HG02970 (cell line): ENCODE measurements around the gene HRH4.
A peak's percentile ranks its signal among the peaks of the same experiment; 100 is the strongest.

Experiments used
- ATAC-seq: cut with Tn5 transposase; IDR thresholded peaks from one replicate; pipeline ENCODE4 v1.9.1; 2021; ENCODE audit warnings: mild to moderate bottlenecking, moderate library complexity, moderate number of reproducible peaks; ENCODE audit not compliant: unreplicated experiment, low FRiP score

HRH4 gene

DNA sequence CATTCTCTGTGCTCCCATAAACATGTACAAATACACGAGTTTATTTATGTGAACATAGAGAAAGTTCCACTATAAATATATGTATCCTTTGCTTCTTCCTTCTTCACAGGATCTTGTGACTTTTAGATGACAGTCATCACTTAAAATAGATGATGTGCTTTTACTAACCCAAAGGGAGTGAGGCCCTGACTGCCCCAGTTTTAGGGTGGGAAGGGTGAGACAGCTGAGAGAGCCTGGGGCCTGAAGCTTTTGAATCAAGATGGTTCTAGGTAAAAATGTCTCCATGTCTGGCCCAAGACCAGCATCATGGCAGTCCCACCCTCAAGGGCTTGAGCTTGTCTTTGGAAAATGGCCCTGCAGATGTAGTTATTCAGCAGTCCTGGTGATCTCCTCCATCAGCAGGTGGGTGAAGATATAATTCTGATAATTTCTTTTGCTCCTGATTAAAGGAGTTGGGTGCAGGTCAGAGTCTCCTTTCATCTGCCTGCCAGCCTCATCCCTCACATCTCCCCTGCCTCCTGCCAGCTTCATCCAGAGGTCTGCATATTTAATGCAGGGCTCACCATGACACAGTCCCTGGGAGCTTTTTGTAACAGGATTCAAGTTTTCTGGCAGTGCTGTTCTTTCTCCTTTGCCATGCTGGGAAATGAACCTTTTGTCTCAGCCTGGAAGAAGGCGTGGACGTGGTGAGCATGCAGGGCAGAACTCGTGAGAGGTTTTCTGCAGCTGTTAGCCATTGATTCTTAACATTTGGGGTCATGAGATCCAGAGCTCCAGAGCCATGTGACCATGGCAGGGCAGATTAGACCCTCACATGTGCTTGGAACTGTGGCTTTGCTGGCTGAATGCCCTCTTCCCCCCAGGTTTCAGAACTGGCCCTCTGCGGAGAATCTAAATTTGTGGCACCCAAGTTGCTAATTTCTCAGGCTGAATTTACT is 2.7 kb downstream of the HRH4 start:
- no peak for ATAC-seq

DNA sequence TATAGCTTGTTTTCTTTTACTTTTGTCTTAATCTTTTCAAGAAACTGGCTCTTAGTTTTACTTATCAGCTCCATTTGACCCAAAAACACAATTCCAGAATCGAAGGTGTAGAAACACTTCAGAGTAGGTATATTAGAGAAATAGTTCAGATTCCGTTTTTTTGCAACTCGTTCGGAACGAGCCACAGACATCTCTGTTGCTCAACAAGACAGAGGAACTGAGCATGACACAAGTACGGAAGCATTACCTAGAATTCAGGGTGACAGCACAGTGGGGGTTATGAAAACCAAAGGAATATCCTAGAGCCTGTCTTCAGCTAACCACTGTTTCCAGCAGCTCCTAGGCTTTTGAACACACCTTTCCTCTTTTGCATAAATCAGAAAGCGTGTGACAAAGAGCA is 5.0 kb downstream of the HRH4 start:
- ATAC-seq: no peak

DNA sequence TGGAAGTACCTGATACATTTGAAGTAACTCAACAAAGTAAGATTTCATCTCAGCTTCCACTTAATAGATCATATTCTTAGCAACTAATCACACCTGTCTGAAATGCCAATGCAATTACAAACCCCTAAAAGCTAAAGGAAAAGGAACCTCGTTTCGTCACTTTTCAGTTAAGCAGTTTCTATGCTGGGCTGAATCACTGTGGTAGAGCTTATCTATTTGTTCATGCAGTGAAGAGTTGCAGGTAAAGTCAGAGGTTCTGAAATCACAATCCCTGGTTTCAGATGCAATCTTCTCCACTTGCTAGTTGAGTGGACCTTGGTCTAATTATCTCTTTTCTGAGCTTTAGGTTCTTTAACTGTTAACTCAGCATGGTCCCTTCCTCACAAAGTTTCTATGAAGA is 6.3 kb downstream of the HRH4 start:
- no peak for ATAC-seq

DNA sequence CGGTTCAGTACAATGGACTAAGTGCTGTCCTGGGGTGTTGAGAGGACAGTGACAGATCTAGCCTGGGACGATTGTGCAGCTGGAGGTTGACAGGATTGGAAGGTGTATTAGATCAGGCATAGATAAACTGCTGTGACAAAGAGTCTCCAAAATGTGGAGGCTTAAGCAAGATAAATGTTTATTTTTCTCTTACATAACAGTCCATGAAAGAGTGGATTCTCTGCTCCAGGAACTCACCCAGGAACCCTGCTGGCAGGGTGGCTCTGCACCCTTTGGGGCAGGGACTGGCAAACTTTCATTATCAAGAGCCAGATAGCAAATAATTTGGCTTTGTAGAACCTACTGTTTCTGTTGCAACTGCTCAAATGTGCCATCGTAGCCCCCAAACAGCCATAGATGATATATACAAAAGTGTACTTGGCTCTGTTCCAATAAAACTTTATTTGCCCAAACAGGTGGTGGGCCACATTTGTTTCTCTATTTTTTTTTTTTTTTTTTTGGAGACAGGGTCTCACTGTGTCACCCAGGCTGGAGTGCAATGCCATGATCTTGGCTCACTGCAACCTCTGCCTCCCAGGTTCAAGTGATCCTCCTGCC is 9.7 kb downstream of the HRH4 start:
- no peak for ATAC-seq

DNA sequence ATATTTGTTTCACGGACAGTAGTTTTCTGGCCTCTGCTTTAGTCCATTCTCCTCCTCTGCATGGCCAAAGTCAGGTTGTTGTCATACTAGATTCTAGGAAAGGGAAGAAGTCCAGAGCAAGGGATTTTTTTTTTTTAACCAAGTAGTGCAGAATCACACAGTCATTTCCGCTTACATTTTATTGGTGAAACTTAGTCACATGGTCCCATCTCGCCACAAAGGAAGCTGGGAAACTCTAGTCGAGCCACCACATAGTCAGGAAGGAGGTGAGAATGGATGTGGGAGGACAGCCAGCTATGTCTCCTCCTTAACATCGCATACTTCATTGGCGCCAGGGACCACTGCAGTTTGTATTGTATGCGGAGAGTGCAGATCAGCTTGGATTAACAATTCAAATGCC is 10.4 kb downstream of the HRH4 start:
- no peak for ATAC-seq

DNA sequence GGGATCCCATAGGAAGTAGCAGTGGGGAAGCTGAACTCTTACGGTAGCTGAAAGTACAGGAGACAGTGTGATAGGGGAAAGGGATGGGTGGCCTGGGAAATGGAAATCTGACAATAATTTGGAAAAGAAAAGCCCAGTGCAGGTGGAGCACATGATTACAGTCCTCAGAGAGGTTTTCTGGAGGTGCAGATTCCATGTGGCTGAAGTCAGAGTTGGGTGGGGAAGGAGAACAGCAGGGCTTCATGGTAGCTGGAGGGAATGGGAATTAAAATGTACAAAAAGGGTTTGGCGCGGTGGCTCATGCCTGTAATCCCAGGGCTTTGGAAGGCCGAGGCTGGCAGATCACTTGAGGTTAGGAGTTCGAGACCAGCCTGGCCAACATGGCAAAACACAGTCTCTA is 12.2 kb downstream of the HRH4 start:
- no peak for ATAC-seq

DNA sequence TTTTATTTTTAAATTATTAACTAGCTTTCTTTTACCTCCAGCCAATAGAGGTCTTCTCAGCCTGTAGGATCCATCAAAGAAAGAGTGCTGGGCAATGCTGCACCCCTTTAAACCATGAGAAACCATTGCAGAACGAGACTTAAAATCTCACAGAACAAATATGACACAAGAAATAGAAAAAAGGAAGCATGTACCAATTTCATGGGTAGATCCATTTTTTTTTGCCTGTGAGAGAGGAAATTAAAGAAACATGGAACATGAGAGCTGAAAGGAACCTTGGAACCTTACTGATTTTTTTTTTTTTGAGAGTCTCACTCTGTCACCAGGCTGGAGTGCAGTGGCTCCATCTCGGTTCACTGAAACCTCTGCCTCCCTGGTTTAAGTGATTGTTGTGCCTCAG is 14.0 kb downstream of the HRH4 start:
- ATAC-seq: no peak

DNA sequence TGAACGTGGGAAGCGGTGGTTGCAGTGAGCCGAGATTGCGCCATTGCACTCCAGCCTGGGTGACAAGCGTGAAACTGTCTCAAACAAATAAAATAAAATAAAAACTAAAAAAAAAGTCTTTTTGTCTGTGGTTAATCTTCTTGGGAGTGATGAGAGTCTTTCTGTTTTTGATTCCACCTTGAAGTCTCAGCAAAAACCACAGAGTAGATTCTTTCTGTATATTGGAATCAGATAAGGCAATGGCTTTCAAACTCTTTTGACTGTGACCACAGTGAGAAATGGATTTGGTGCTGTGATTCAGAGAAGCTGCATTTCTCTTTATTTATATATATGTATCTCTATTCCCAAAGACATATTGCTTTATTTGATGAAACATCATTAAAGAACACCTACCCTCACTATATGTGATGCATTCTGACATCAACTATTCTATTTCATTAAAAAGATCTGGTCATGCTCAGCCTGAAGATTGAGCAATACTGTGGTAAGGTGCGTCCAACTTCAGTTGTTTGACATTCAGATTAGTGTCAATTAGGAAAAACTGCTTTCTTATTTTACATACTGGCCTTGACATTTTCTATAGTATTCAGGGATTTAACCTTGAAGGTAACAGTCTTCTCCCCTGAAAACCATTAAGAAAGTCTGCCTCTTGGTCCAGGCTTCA is 15.6 kb downstream of the HRH4 start:
- no peak for ATAC-seq

DNA sequence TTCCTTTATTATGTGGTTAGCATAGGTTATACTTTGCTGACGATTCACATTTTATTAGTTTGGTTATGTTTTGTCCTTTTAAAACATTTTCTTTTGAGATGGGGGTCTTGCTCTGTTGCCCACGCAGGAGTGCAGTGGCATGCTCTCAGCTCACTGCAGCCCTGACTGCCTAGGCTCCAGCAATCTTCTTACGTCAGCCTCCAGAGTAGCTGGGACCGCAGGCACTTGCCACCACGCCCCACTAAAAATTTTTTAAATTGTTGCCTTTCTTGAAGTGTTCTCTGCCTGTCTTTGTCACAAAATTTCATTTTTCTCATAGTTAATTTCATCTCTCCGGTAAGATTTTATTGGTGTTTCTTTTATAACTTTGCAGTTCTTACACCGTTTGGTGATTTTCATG is 18.9 kb downstream of the HRH4 start:
- ATAC-seq: no peak

DNA sequence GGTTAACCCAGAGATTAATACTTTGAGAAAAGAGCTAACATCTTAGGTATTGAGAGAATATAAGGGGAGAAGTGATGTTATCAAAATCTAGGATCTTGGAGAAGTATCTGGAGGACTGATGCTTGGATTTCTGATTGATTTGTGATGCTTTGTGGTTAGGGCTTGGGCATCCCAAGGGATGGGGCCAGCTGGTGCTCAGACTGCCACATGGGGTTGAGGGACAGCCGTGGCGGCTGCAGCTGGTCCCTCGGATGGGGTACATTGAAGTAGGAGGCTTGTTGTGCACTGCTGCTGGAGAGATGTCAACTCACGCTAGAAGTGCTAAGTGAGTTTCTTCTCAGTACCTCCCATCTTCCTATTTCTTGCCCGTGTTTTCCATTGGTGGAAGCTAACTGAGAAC is 22.4 kb downstream of the HRH4 start:
- no peak for ATAC-seq

DNA sequence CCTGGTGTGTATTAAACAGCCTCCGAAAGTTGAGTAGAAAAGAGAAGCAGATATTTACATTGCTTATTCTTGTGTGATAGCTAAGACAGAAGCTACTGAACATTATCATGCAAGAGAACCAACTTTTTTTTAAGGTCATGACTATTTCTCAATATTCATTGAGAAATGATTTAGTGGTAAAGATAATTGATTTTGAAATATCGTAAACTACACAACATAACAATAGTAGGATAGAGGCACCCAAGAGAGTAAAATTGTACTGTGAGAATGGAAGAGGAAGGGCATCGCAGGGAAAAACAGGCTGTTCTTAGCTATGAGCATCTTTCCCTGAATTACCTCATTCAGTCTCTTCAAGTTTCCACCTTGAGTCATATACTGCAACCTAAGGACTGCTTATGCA is 25.2 kb downstream of the HRH4 start:
- ATAC-seq: no peak

DNA sequence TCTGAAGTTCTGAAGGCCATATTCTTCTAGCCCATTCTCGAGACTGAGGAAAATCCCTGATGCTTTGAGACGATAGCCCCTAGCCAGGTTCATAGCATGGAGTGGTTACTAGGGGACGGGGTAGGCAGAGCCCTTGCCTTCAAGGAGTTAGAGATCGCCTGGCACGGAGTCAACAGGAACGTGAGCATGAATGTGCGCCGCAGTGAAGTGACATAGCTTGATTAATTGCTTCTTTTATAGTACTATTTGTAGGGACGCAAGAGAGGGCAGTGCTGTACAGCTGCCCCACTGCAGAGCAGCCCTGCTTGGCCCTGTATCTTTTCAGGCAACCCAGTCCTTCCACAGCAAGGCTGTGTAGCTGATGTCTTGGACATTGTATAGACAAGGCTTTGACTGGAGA is 26.2 kb downstream of the HRH4 start:
- no peak for ATAC-seq

DNA sequence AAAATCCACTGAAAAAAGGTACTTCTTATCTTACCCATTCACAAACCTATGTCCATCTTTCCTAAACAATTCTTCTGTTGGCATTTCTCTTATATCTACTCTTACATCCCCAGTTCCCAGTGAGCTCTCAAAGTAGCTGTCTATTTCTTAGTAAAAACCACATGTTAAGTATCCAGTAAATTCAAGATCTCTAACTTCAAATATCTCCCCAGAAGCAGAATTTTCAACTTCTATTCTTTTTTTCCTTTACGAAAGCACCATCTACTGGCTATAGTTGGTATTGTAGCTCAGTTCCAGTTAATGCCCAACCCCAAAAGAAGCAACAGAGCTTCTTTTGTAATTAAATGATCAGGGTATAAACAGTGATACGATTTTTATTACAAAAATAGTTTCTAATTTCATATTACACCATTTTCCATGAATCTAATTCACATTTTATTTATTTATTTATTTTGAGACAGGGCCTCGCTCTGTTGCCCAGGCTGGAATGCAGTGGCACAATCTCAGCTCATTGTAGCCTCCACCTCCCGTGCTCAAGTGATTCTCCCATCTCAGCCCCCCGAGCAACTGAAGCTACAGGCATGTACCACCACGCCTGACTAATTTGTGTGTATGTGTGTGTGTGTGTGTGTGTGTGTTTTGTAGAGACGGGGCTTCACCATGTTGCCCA is 28.5 kb downstream of the HRH4 start:
- ATAC-seq: no peak

DNA sequence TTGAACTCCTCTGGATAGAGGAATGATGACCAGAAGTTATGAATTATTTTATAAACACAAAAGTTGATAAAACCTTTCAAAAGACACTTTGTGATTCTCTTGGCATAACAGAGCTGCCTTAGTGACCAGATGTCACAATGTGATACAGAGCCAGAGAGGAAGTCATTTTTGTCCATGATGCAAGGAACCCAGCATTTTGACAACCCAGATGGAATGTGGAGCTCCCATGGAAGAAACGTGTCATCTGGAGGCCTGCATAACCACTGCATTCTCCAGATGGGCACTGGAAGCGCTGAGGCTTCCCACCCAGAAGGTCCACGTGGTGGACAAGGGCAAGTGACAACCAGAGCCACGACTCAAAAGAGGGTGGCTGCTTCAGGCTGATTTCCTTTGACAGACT is 30.1 kb downstream of the HRH4 start:
- ATAC-seq: no peak

DNA sequence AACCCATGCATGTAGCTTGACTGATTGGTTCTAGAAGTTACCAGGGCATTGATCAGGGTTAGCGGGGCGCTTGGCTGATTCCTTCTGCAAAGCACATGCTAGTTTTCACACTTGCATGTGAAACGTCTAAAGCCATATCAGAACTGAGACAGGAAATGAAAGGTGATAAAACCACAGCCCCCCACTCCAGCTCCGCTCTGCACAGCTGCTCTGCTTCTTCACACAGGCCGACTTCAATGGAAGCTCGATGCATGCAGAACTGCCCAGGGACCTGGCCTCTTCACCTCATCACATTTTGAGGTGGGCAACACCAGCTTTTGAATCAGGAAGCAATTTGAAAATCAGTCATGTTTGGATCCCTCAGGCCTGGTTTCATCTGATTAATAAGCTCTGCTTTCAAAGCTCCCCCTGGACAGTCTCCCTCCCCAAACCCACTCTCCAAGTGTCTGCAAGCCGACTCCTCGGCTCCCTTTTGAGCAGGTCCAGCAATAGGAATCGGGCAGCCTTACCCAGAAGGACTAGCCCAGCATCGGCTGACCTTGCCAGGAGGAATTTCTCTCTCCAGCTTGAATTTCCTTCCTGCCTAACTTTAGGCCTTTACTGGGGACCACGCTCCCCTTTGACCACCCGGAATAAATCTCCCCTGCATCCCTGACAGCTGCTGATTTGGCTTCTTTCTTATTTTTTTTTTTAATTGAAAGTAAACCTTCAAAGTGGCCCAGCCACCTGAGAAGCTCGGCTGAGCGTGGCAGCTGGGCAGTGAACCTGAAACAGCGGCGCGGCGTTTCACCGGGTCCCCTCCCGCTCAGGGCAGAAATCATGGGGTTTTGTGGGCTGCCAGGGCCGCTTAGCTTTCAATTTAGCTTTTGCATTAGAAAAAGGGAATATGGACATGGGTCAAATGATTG is 31.7 kb downstream of the HRH4 start:
- peak; percentile 58 for ATAC-seq

DNA sequence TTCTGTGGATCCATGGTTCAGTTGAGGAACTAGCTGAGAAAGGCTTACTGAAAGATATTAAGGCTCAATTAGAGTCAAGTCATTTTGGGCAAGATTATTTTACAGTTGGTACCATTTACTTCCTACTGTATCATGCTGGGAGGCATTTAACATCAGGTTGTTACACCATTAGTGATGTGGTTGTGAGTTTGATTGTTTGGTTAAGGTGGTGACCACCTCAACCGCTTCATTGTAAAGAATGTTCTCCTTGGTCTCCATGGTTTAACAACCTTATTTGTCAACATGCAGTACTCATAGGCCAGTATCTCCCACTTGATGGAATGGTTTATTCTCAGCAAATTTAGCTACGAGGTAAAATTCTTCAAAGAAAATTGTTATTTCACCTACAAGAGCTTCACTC is 34.1 kb downstream of the HRH4 start:
- no peak for ATAC-seq

DNA sequence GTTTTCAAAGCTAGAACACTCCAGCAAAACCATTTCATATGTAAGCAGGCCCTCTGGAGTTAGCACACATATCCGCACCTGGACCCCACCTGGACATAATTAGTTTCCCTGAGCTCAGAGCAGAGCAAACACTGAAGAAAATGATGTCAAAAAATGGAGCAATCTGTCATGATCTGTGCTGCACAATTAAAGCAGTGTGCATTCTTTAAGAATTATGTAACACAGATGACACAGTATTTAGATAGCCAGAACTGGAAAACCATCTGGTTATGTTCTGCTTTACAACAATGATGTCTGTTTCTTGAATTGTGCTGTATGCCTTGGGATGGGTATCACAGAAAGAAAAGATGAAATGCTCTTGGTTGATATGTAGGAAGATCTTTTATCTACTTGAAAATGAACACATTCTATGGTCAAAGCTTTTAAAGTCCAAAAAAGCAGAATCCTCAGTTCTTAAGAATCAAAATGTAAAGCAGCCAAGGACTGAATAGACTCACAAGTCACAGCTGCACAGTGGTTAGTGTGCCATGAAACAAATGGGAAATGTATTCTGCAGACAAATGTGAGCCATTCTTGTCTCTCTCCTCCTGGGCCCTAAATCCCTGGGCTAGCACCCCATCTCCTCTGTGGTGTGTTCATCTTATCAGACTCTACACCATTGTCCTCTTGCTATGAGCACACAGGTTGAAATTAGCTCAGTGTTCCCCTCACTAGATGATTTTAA is 36.8 kb downstream of the HRH4 start:
- ATAC-seq: no peak

DNA sequence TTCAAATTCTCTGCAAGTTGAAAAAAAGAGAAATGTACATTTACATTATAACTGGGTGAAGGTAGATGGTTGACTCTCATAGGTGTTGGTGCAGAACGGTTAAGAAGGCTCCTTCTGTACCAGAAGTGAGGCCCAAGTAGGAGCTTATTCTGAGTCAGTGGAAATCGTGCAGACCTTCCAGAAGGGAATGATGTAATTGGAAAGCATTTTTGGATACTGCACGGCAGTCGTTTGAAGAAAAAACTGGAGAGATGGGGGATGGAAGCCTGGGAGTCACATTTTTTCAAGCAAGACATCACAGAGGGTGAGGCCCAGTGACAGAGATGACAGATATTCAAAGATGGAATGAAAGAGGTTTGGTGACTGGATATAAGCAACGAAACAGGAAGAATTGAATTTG is 39.4 kb downstream of the HRH4 start:
- no peak for ATAC-seq

DNA sequence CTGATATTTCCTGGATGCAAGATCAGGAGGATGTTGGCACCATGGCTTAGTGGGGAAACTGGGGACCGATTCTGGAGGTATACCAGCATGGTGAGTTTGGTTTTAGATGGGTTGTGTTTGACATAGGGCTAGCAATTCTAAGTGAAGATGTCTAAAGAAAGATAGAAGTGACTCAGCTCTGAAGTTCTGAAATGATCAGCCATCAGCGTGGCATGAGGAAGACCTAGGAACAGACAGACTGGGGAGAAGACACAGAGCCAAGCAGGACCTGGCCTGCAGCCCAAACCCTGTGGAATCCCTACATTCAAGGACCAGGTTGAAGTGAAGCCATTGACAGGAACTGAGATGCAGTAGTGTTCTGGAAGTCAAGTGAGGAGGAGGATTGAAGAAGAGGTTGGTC is 39.8 kb downstream of the HRH4 start:
- no peak for ATAC-seq
